Activated CD4-positive, alpha-beta T cell treated with anti-CD3 and anti-CD28 coated beads, Interleukin-2, Interleukin-4, amounts not matched to agents 100 ng/mL and 50 ng/mL, durations not matched to agents 16 hours and 8 hours (primary cell): Measurements from ENCODE around the gene KBTBD12.

Experiments
- DNase-seq: peaks from one replicate; pipeline ENCODE4 v3.0.0-alpha.2; 2020; ENCODE audit warnings: low spot score

Gene KBTBD12

DNA sequence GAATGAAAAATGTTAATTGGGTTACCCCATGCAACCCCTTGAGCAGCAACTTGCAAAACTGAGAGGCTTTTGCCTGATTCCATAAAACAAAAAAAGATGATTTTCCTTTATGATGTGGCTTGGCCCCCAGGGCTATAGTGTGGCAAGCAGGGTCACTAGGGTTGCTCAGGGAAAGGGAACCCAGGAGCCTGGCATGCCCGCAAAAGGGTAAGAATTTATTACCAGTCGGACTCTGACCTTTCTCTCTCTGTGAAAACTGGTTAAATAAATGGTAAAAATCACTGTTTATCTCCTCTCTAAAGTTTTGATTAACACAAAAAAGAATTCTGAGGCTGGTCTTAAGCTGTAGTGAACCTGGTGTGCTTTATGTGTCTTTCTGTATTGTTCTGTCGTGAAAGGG, 99.5 kb downstream of the KBTBD12 start:
- DNase-seq, result no peak

DNA sequence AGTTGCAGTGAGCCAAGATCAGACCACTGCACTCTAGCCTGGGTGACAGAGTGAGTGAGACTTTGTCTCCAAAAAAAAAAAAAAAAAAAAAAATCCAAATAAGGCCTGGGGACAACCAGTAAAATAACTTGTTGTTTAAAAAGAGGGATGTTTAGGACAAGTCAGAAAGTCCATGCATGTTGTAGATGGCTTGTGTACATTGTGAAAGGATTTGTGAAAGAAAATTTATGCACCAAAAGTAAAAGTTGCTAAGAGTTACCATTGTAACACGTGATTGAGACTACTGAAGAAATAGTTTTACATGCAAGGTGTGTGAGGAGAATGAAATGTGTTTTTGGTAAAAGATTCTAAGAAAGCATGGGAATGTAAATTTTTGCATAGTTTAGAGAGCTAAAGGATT, 101.5 kb downstream of the KBTBD12 start:
- DNase-seq, result no peak

DNA sequence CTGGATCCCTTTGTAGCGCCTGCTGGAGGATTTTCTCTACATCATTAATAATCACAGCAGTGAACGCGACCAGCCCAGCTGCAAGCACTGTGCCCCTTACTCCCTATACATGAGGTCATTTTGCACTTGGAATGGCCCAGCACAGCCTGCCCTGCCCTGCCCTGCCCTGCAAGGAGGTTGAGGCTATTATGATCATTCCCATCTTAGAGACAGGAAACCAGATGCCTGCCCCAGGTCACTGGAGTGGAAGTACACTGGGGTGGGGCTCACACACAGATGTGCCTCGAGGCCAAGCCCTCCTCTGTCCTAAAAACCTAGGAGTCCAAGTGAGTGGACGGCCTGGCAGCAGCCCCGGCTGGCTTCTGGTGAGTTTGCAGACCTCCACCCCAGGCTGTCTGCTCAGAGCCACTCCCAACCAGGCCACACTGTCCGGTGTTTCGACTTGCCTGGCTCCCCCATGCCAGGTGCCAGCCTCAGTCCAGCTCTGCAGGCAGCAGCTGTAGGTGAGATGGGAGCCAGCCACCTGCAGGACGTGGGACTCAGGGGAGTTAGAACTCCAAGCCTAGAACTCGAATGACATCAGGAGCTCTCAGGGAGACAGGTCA, 106.8 kb downstream of the KBTBD12 start:
- DNase-seq, result no peak

DNA sequence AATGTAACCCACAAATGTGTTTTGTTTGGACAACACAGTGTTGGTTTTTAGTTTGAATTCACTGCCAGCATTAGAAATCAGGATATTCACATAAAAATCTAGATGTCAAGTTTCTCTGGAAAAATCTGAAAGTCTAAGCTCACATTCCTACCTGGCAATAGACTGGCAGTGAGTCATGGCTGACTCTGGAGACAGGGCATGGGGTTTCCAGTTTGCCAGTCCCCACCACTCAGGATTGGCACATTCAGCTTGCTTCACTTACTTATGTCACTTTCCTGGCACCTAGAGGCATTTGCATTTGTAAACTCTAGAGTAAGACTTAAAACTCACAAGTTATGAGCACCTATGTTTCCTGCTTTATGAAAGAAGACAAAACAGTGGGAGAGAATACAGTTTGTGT, 118.1 kb downstream of the KBTBD12 start:
- DNase-seq, result no peak

DNA sequence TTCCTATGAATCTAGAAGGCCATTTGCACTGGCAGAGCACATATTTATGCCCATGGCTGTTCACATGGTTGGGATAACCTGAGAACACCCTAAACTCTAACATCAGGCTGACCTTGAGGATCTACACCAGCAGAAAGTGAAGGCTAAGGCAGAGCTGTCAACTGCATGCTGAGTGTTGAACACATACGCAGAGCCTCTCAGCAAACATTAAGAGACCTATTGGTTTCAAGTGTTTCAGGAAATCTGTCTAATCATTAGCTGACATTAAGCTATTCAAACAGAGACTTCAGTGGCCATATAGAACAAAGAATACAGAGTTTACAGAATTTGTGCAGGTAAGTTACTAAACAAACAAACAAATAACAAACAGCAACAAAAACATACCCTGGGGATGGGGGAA, 121.1 kb downstream of the KBTBD12 start:
- no peak for DNase-seq
